ENCODE results near the gene TTC7B.

TTC7B gene

DNA sequence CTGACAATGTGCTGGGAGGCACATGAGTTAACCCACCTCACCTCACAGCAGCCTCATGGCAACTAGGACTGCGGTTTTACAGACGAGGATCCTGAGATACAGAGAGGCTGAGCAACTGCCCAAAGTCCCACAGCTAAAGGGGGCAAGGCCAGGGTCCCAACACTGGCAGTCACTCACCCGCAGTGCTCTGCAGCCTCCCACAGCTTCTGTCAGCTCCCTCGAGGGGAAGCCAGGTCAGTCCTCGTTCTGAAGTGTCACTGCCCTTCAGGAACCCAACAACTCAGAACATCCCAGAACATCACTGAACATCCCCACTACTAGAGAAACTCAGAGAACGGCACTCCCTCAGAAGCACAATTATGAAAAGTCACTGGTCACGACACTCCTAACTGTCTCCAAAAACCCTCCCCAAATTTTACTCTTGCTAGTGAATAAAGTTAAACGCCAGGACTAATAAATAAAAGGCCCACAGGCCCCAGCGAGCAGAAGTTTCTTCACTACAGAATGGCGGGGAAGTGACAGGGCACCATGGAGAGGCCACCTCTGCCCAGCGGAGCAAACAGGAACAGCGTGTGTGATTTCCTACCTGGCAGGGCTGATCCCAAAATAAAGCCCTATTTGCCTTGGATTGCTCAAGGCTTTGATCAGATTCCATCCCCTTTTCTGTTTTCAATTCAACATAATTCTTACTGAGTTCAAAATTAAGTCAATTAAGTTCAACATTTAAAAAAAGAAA lies 75.1 kb downstream of the TTC7B start:
- no peak for DNase-seq (ENCODE audit: low spot score)

DNA sequence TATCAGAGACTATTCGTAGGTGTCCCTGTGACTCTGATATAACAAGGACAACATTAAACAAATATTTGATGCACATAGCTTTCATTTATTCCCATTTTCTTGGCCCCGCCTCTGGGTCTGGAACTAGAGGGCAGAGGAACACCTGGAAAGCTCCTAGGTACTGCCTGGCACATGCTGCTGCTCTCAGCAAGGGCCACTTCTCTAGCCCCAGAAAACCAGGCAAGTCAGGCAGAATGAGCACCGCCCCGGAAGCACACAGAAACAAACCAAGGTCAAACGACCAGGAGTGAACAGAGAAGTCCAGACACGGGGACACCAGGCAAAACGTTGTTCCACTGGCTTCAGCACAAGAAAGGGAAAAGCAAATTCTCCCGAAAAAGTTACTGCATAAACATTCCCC lies 76.1 kb downstream of the TTC7B start:
- no peak for DNase-seq (ENCODE audit: low spot score)

- DNase-seq (ENCODE audit: low spot score) = peak; percentile 20
These were observed 76.7 kb downstream of the TTC7B start for GRCh38 chr14:90739318-90740068.

DNA sequence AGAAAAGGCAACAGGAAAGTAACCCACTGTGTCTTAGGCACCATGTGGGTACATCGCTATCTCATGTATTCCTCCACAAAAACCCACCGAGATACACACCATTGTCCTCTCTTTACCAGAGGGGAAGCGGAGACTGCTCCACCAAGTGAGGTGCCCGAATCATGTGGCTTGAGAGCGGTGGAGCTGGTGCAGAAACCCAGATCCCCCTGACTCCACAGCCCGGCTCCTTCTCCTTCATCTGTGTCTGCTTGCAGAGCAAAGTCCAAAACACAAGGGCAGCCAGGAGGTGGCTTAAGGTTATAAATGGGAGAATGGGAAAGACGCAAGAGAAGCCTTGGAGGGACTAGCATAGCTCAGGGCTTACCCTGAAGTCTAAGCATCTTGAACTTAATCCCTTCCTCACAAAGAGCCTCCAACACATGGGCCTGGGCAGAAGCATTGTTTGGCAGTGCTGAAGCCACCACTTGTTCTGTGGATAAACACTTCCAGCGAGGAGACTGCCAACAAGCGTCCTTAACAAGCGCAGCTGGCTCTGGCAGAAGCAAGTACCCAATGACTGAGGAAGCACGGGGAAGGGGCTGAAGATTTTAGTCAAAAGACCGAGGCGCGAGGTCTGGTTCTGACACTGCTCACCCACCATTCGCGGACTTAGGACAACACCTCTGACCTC lies 83.0 kb downstream of the TTC7B start:
- peak; percentile 41 for DNase-seq (ENCODE audit: low spot score)

DNA sequence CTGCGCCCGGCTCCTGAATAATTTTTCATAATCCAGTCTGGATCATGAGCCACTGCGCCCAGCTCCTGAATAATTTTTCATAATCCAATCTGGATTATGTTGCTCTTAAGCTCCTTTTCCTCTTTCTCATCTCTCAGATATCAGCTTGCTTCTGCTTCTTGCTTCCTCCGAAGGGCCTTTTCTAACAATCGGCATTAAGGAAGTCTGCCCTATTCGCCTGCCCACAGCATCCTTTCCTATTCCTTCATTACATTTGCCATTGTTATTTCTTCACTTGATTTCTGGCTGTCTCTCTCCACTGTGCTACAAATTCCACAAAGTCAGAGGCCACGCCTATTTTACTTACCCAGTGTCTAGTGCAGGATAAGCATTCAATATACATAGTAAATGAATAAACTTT lies 83.5 kb downstream of the TTC7B start:
- DNase-seq (ENCODE audit: low spot score) = peak; percentile 8

DNA sequence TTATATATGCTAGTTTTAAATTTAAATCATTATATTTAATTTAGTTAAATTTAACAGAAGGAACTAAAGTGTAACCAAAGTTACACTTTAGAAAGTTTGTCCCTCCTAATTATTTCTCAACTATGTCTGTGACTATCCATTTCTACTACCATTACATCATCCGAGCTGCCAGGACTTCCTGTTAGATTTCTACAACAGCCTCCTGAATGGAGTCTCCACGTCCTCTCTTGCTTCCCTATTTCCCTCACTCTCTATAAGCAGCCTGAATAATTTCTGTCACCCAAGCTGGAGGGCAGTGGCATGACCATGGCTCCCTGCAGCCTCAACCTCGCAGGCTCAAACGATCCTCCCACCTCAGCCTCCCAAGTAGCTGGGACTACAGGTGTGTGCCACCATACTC lies 84.1 kb downstream of the TTC7B start:
- peak; percentile 7 for DNase-seq (ENCODE audit: low spot score)

DNA sequence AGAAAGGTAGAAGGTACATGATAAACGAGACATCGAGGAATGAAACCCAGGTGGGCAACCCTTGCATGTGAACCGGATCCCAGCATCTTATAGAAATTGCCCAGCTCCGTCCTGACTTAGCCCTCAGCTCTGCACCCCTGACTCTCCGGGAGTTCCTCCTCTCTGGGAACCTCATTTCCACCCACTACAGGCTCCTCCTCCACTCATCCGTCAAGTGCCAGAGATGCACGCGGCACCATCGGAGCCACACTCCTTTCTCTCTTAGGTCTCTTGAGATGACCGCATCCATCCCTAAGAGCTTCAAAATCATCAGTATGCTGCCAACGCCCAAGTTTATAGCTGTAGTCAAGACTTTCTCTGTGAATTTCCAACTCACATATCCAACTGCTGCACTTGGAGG lies 84.7 kb downstream of the TTC7B start:
- DNase-seq (ENCODE audit: low spot score) = peak; percentile 2

GRCh38 chr14:90730206-90730766 lies 85.9 kb downstream of the TTC7B start:
- peak; percentile 38 for DNase-seq (ENCODE audit: low spot score)

- DNase-seq (ENCODE audit: low spot score) = peak; percentile 14
These were observed 87.3 kb downstream of the TTC7B start for GRCh38 chr14:90728951-90729350.

GRCh38 chr14:90727082-90727481 lies 89.1 kb downstream of the TTC7B start:
- peak; percentile 37 for DNase-seq (ENCODE audit: low spot score)

- peak; percentile 48 for DNase-seq (ENCODE audit: low spot score)
These were observed 89.6 kb downstream of the TTC7B start for GRCh38 chr14:90726656-90727055.

DNA sequence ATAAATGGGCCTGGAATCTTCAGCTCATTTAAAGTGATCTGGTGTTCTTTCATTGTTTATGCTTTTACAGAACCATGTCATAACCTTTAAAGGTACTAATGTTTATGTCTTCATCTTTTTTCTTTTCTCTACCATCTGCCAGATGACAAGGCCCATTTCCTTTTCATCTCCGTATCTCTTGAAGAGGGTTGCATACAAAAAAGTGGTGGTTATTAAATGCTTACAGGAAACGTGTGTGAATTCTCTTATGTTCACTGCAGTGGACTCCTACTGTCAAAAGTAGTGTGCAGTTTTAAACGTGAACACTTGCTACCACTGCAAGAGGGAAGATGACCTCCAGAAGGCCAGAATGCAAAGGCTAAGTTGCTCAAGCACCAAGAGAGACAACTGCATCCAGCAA lies 91.4 kb downstream of the TTC7B start:
- DNase-seq (ENCODE audit: low spot score) = no peak

DNA sequence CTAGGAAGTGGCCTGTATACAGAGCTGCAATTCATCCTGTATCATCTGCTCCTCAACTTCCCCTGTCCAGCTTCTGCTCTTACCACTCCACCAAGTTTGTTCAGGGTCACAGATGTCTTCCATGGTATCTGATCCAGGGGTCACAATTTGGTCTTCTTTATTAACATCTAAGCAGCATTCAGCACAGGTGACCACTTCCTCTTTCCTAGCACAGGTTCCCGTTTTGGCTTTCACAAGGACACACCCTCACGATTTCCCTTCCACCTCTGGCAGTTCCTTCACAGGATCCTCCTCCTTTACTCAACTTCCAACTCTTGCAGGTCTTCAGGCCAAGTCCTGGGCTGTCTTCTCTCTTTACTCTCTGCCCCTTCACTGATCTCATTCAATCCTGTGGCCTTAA lies 93.6 kb downstream of the TTC7B start:
- DNase-seq (ENCODE audit: low spot score) = no peak

DNA sequence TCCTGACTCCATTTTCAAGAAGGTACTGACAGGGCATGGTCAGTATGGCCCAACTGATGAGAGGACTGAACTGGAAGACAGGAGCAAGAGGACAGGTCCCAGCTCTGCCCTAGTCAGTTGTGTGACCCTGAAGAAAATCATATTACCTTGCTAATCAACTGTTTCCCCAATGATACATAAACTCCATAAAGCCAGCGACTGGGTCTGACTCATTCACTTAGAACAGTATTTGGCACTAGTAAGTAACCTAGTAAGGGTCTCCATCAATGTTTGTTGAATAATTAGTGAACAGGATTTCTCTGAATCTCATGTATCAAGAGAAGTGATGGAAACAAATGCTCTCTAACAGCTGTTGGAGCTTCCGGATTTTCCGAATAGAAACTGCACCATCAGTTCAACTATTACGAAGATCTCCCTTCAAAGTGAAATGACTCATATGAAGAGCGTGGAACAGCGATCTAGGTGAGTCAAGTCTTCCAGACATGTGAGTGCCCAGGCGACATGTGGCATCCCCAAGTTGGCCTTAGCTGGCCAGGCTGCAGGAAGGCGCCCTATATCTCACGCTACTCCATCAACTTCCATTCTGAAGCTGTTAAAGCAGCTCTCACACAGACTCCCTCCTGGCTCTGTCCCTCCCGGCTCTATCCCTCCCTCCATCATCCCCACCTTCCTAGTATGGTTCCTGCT lies 94.5 kb downstream of the TTC7B start:
- no peak for DNase-seq (ENCODE audit: low spot score)

- DNase-seq (ENCODE audit: low spot score) = no peak
These were observed 95.4 kb downstream of the TTC7B start for GRCh38 chr14:90720832-90721231.

- DNase-seq (ENCODE audit: low spot score) = no peak
These were observed 95.9 kb downstream of the TTC7B start for GRCh38 chr14:90720336-90720735.

DNA sequence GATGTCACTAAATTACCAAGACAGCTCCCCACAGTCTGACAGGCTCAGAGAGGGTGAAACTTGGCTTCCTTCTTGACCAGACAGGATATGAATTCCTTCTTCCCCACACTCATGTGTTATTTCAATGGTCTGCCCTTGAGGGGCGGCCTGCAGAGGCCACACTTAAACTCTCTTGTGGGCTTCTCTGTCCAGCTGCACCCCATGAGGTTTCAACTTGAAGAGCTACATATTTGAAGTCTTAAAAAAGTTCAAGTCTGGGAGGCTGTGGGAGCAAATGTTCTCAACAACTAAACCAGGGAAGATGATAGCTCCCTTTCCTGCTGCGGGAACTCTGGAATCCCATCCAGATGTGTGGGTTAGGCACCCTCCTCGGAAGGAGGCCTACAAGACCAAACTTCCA lies 98.3 kb downstream of the TTC7B start:
- peak; percentile 19 for DNase-seq (ENCODE audit: low spot score)

DNA sequence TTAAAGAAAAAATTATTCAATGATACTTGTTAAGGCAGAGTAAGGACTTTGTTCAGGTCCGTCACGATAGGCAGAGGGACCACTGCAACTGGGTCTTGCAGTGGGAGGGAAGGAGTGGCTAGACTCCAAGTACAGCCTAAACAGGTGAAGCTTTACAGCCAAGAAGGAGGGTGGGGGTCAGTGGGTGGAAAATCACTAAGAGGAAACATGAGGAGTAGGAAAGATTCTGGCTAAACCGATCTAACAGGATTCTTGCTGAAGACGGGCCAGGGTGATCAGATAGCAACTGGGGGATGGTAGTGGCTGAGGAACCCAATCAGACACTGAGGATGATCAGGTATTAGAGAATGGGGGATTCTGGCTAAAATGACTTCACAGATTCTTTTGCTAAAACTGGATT lies 100.2 kb downstream of the TTC7B start:
- DNase-seq (ENCODE audit: low spot score) = no peak

DNA sequence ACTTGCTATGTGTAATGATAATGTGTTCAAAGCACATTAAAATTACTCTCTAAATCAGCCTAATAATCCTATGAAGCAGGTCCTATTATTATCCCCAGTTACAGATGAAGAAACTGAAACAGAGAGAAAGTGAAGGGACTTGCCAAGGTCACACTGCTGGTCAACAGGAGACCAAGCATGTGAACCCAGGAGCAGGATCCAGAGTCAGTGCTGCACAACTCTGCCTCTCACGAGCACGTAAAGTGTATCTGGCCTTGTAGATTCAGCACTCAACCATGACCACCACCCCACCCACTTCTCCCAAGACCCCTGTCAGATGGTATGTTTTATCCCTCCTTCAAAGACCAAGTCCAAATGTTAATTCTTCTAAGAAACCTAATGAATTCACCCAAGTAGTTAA lies 100.7 kb downstream of the TTC7B start:
- DNase-seq (ENCODE audit: low spot score) = no peak

- no peak for DNase-seq (ENCODE audit: low spot score)
These were observed 101.4 kb downstream of the TTC7B start for GRCh38 chr14:90714811-90715210.

DNA sequence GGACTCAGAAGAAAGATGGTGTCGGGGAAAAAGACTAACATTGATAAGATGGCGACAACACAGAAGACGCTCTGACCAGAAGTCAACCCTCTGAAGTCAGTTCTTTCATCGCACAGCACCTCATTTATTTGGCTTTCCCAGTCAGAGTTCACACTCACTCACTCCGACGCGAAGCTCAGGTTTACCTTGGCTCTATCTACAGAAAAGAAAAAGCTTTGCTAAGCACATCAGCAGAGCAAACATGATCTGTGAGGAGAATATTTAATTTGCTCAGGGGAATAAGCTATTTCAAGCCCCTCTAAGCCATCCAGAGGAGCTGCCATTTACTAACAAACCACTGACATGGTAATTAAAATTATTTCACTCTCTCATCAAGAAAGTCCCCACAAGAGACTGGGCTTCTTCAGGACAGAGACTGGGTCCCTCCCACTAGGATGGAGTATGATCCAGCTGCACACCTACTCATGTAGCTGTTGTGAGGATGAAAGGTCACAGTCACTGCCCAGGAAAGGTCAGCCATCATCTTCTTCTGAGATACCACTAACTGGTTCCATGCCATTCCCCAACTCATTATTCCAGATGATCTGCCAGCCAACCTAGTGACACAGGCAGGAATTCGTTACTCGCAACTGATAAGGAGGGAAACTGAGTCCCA lies 111.4 kb downstream of the TTC7B start:
- DNase-seq (ENCODE audit: low spot score) = no peak
